GM21737 (cell line): ENCODE measurements around the gene ATXN2.

Source experiments
- ATAC-seq: cut with Tn5 transposase; IDR thresholded peaks from one replicate; pipeline ENCODE4 v1.9.1; 2021; ENCODE audit warnings: mild to moderate bottlenecking, moderate library complexity; ENCODE audit not compliant: unreplicated experiment

Gene ATXN2

DNA sequence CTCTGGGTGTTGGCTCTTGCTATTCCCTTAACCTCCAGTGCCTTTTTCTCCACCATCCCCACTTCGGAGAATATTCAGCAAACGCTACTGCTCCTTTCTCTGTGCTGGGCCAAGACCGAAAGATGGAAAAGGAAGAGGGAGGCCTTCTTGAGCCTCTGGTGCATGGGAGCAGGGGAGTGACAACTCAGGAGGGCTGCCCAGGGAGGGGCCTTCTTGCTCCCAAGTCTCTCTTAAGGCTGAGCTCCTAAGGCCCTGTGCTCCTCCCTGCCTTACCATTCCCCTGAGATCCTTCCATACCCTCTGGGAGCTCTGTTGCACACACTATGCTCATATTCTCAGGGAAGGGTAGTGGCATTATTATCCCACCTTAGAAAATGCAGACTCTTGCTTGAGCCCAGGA, 158.5 kb downstream of the ATXN2 start:
- no peak for ATAC-seq

DNA sequence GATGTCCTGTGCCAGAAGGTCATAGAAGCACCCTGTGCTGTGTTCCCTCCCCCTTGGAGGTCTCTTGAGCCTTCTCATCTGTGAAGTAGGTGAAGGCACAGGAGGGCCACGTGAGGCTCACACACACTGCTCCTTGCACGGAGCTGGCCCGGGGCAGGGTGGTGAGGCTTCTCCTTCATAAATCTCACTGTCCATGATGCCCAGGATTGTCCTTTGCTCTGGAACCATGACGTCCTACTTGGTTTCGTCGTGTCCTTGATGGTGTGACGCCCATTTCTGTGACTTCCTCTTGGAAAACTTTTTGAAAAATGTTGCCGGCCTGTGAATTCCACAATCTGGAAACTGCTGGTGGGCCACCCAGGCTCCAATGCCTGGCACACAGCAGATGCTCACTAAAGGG, 159.0 kb downstream of the ATXN2 start:
- no peak for ATAC-seq

DNA sequence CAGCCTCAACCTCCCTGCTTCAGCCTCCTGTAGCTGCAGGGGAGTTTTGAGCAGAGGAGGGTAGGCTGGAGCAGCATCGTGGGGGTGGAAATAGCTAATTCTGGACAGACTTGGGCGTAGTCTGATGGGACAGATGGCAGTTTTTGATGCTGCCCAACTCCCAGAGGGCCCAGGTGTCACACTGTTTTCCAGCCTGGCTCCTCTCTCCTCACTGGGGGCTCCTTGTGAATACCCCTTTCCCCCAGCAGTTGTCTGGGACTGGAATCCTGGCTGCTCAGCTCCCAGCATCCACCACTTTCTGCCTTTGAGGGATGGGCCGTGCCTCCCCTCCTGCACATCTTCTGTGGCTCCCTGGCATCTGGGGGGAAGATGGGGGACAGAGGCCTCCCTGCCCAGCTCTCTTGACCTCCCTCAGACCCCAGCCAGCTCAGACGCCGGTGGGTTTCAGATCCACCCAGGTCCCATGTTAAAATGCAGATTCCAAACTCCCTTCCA, 159.4 kb downstream of the ATXN2 start:
- ATAC-seq, result no peak

DNA sequence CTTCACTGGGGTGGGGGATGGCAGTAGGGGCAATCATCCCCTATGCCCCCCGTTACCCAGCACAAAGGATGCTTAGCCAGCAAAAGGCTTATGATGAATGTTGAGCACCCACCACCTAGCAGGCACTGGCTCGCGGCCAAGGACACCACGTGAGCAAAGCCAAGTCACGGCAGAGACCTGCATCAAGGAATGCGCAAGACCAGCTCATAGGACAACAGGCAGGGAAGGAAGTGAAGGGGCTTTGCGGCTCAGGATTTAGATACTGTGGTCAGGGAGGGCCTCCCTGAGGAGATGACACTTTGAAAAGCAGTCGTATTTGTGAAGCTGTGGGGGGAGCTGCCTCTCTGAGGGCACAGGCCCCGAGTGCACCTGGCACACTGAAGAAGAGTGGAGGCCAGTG, 160.6 kb downstream of the ATXN2 start:
- ATAC-seq, result no peak

DNA sequence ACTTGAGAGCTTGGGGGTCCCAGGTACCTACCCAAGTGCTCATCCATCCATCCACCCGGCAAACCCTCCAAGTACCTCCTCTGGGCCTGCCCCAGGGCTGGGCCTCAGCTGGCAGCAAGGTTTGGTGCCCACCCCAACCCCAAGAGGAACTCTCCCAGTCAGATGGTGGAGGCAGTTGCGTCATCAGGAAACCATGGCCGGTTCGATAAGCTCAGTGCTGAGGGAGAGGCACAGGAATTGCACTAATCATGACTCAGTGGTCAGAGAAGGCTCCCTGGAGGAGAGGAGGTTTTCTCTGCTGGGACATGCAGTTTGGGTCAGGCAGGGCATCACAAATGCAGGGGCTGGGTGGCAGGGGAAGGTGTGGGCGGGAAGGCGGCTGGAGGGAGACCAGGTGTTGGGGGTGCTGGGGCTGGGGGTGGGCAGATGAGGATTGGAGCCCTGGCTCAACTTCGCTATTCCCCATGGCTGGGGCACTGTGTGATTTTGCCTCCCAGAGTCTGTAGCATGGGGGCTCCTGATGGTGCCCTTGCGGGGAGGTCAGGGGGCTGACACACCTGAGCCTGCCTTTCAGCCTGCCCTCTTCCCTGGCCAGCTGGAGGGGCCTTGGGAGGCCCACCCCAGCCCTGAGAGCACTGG, 161.2 kb downstream of the ATXN2 start:
- ATAC-seq, result no peak

DNA sequence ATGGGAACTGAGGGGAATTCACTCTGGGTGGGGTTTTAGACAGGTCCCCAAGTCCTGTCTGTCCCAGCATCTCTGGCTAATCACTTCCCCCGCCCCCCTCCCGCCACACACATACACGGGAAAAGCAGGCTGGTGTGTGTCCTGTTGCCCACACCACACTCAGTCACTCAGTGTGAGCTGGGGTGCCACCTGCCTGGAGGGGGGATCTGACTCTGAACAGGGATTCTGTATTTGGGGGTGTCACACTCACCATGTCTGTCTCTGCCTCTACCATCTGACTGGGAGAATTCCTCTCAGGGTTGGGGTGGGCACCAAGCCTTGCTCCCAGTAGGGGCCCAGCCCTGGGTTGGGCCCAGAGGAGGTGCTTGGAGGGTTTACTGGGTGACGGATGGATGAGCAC, 162.3 kb downstream of the ATXN2 start:
- ATAC-seq, result no peak

DNA sequence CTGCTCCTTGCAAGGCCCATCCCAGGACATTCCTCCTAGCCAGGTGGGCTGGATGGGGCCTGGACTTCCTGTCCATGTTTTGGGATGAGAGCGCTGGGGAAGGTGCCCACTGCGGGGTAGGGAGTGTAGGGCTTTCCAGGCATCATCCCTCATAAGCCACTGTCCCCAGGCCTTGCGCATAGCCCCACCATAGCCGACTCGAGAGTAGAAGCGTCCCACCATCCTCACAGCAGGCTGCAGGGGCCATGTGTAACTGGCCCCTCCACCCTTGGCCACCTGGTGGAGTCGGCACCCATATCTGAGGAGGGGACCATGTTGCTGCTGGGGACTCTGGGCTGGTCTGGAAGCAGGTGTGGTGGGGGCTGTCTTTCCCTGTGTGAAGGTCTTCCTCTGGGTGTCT, 162.8 kb downstream of the ATXN2 start:
- ATAC-seq, result no peak

DNA sequence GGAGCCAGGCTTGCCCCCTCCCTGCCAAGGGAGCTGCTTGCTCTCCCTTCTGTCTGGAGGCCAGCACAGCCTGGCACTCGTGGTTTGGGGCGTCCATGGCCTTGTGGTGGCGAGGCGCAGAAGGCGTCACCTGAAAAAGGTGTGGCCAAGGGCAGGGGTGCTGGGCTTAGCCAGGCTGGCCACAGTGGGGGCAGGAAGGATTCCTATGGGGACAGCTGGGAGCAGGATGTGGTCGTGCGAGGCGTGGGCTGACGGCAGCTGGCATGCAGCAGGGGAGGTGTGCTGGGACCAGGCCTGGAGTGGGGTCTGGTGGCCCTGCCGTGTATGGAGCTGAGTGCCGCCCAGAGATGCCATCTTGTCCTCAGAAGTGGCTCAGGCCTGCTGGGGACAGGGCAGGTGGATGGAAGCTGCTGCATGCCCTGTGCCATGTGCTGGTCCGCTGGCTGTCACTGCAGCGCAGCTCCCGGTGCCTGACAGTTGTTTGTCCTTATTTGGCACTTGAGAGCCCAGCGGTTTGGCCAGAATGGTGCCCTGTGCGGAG, 163.4 kb downstream of the ATXN2 start:
- no peak for ATAC-seq

DNA sequence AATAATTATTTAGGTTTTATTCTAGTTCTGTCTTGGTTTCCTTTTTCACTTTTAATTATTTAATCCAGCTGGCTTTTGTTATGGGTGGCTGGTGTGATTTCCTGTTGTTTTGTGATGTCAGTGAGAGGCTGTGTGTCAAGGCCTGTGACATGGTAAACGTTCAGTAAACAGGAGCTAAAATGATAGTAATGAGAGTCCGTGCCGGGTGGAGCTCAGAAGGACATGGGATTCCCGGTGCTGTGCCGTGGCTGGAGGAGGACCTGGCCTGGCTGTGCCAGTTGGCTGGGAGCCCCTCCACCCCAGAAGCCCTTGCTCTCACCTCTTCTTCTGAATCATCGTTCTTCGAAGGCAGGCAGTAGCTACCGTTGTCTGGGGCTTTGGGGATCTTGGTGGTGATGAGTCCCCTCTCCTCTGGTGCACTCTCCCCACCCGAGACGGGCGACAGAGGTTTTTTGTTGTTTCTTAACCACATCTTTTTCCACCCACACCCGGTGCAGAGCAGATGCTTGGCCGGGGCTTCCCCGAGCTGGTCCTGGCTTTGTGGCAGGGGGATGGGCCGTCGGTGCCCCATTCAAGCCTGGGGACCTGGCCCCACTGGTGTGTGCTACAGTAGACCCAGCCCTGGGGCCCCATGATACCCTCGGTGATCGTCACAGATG, 164.3 kb downstream of the ATXN2 start:
- peak; percentile 57 for ATAC-seq

DNA sequence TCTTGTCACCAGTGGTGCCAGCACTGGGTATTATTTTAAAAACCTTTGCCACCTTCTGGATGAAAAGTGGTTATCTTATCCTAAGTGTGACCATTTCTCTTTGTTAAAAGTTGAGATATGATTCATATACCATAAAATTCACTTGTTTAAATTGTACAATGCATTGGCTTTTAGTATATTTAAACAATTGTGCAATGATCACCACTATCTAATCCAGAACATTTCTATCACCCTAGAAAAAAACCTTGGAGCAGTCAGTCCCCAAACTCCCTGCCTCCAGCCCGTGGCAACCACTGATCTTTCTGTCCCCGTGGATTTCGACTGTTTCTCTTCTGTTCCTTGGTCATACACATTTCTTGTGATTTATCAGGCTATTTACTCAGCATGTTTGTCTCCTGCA, 165.1 kb downstream of the ATXN2 start:
- no peak for ATAC-seq

DNA sequence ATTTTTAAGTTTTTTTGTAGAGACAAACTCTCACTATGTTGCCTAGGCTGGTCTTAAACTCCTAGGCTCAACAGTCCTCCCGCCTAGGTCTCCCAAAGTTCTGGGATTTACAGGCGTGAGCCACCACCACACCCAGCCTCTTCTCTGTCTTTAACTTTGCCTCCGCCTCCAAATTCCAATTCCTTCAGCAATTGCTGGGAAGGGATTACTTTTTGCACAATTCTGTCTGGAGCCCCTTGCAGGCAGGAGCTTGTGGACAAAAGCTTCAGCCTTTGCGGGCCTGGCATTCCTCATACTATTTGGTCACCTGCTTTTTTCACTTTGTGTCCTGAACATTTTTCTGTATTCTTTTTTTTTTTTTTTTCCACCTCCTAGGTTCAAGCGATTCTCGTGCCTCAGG, 167.3 kb downstream of the ATXN2 start:
- no peak for ATAC-seq

DNA sequence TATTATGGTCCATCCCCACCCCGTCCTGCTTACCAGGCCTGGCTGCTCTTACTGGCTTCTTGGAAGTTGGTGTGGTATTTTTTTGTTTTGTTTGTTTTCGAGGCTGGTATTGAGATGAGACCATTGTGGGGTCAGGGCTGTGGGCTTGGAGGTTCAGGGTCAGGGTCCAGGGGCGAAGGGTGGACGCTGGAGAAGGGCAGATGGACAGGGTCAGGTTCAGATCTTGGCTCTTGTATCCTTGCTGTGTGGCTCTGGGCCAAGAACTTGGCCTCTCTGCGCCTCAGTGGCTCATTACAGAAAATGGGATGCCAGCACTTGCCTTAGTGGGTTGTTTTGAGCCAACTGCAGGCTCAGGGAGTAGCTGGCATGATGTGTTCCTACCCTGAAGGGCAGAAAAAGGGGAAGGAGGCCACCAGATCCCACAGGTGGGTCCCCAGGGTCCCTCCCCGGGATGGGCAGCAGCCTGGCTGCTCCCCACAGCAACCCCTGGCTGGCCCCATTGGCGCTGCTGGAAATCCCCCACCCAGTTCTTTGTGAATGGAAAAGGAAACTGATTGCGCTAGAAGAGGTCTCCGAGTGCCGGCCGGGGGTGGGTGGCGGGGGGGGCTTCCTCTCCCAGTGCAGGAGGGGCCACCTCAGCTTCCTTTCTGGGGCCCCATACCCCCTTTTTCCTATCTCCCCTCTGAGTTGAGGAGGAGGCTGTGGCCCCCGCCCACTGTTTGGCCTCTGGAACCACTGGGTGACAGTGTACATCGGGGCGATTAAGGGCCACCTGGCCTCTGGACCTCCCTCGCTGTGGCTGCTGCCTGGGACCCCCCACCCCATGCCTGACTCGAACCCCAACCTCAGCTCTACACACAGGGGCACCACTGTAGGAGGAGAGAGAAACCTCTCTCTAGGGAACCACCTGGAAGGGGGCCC, 168.4 kb downstream of the ATXN2 start:
- no peak for ATAC-seq

DNA sequence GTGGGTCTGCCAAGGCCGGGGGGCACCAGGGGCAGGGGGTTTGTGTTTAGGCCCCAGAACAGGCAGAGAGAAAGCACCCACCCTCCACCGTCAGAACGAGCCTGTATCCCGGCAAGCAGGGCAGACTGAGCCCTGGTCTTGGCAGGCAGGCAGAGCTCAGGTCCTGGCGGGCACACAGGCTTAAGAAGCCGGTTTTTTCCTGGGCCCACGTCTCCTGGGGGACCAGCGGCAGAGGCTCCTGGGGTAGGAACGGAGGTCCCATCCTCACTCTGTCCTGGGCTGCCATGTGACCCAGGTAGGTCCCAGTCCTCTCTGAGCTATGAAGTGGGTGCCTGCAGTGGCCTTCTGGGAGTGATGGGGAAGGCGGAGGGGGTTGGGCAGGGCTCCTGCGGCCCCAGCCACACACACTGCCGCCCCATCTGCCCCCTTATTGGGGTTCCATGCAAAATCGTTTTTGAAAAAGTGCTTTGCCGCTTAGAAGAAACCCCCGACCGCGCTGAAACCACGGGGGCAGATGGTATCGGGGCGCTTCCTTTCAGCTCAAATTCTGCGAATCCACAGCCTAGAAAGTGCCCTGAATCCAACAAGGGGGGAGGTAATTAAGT, 169.2 kb downstream of the ATXN2 start:
- no peak for ATAC-seq

DNA sequence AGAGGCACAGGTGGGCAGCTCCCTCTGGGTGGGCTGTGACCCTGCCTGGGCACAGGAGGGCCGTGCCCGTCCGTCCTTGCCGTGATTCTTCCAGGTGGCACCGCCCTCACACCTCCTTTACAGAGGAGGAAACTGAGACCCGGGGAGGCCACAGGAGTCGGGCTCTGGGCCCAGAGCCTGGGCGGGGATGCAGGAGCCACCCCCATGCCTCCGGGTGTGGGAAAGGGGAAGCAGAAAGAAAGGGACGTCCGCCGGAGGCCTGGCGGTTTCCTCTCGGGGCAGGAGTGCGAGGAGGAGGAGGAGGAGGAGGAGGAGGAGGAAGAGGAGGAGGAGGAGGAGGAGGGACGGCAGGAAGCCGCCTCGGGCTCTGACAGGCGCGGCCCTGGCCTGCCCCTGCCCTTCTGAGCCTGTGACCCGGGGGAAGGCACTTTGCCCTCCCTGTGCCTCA, 170.4 kb downstream of the ATXN2 start:
- ATAC-seq, result no peak

DNA sequence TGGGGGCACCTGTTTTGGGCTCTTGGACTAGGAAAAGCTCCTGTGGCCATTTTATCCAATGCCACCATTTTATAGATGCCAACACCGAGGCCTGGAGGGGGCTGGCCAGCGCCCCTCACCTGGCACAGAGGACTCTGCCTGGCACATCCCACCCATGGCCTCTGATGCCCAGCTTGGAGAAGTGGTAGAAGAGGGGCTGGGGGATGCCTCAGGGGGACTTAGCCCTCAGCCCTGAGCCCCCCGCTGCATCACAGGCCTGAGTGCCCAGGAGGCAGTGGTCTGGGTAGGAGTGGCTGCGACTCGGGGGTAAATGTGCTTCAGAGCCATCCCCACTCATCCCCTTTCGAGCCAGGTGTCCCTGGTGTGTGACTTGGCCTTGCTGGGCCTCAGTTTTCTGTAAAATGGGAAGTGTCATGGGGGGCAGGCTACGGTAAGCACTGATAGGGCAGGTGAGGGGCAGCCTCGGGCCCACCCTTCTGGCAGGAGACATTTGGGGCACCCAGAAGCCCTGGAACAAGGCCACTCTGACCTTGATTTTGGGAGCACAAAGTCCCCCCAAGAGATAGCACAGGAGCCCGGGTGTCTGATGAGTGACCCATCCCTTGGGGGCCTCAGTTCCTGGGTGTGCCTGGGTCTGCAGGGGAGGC, 170.9 kb downstream of the ATXN2 start:
- no peak for ATAC-seq

DNA sequence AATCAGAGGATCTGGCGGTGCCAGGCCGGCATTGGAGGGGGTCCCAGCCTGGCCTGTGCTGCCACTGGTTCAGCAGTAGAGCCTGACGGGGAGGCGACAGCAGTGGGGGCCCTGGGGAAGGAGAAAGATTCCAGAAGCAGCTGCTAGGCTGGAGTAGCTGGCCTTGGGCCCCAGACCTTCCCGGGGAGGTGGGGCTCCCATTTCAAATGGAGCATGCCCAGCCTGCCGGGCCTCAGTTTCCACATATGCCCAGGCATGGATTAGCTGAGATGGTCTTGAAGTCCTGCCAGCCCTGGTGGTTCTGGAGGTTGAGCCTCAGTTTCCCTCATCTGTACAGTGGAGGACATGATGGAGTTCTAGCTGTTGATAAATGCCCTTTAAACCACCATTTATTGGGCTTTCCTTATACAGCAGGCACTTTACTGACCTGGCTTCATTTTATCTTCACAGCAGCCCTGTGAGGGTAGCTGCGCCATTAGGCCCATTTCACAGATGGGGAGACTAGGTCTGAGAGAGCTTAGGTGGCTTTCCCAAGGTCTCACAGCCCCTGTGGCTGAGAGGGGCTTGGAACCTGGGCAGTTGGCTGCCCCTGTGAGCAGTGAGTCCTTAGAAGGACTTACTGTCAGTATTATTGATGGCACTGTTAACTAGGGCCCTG, 171.6 kb downstream of the ATXN2 start:
- ATAC-seq, result no peak

DNA sequence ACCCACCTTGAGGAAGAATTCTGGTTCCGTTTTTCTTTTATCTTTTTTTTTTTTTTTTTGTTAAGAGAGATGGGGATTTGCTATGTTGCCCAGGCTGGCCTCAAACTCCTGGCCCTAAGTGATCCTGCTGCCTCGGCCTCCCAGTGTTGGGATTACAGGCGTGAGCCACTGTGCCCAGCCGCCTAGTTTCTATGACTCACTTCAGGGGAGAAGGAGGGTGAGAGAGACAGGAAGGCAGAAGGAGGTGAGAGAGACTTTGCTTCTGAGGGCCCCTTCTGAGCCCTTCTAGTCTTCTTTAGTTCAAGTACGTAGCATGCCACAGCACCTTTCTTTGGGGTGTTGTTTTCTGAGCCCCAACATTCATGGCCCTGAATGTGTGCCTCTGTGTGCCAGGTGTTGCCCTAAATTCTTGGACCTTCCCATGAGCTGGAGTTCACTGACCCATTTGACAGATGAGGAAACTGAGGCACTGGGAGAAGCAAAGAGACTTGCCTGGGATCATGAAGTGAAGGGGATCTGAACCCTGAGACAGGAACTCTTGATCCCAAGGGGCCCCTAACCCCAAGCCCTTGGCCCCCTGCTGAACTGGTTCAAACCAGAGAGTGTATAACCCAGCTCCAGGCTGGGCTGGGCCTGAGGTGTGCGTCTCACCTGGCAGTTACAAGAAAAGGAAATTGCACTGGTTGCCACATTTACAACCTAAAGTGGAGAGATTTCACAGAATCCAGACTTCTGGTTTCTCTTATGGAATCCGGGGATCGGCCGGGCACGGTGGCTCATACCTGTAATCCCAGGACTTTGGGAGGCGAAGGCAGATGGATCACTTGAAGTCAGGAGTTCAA, 172.6 kb downstream of the ATXN2 start:
- no peak for ATAC-seq

DNA sequence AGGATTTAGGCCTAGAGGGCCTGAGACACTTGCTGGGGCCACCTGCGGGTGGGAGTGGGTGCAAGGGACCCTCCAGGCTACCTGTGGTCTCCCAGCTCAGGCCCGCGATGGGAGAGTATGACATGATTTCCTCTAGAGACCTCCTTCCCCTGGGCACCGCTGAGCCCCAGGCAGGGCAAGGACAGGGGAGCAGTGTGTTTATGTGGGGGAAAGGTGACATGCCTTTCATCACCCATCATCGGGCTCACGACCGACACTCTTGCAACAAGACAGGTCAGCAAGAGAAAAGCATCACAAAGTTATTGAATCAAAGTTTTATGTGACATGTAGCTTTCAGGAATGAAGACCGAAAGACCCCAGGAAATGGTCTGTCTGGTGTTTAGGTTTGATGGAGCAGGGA, 173.5 kb downstream of the ATXN2 start:
- ATAC-seq, result no peak

DNA sequence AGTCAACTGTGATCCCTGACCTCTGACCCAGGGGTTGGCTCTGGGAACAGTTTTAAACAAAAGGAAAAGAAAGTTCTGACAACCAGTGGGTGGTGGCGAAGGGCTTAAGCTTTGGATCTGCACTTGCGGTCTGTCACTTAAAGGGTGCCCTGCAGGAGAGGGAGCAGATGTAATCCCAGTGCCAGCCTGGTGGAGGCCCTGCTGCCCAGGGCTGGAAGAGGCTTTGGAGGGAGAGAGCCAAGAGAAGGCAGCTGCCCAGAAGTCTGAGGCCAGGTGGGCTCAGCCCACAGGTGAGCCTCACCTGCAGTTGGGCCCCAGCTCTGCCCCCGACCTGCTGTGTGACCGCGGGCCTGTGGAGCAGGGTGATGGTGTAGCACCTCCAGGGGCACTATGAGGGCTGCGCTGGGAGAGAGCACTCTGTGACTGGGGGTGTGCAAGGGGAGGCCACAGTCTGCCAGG, 174.3 kb downstream of the ATXN2 start:
- no peak for ATAC-seq
